Mesenteric fat pad (tissue), 1 donor: ENCODE measurements around the gene OR8G1. TPM values are rescaled to one million over a fixed set of nuclear protein-coding genes. Genes with fewer than 3 reads are reported as not detected.
"Not testable (repeated sequence)": the region's sequence is repeated elsewhere in the genome, so short reads cannot be mapped to it uniquely, and the experiment has no call there.

Experiments used
- DNase-seq: peaks from one replicate; pipeline ENCODE4 v3.0.0-alpha.2; 2020; ENCODE audit warnings: low spot score
- total RNA-seq: library from RNA; stranded (reverse); fragmentation: NEBNext Ultra II Directional; extraction: Animal tissue kit (Norgen Biotek cat#: 25700); gene quantifications from one replicate; pipeline ENCODE4 v1.2.1, GENCODE V29; 2021
- donor health status: DM: yes; HTN: yes; CAD: no.

Gene OR8G1
- total RNA-seq, 1 donor from 2014 or later = not detected

GRCh38 chr11:124233376-124233775 lies 7.5 kb upstream of the OR8G1 start:
- DNase-seq = no peak

GRCh38 chr11:124238512-124238911 lies 2.4 kb upstream of the OR8G1 start:
- no peak for DNase-seq

DNA sequence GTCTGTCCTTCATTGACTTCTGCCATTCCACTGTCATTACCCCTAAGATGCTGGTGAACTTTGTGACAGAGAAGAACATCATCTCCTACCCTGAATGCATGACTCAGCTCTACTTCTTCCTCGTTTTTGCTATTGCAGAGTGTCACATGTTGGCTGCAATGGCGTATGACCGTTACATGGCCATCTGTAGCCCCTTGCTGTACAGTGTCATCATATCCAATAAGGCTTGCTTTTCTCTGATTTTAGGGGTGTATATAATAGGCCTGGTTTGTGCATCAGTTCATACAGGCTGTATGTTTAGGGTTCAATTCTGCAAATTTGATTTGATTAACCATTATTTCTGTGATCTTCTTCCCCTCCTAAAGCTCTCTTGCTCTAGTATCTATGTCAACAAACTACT lies 9.0 kb downstream of the OR8G1 start:
- DNase-seq = not testable (repeated sequence)

DNA sequence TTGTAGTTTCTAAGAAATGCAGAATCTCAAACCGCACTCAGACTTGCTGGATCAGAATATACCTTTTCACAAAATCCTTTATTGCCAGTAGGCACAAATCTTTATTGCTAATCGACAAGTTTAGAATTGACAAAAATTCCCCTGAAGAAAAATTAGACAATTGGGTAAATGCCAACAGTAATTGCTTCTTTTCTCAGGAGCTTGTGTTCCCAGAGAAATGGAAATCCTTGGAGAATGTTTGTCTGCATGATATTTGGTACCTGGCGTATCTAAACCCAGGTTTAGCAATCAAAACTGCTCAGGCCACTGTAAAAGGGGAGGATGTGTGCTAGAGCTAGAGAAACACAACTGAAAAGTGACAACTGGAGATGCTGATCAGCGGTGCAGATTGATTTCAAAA lies 15.2 kb downstream of the OR8G1 start, which contains the start of gene OR8G5:
Gene OR8G5 (plus strand): TSS at position 301 of the 400 bp plus-strand sequence. CDS start 8,556 bp downstream, outside the sequence.
- no peak for DNase-seq

- DNase-seq = not testable (repeated sequence)
These were observed 24.1 kb downstream of the OR8G1 start for GRCh38 chr11:124265041-124265440.

GRCh38 chr11:124270886-124271285 lies 30.0 kb downstream of the OR8G1 start:
- not testable (repeated sequence) for DNase-seq

GRCh38 chr11:124274000-124274399 lies 33.1 kb downstream of the OR8G1 start:
- DNase-seq = no peak

- DNase-seq = no peak
These were observed 35.2 kb downstream of the OR8G1 start for GRCh38 chr11:124276081-124276480.

GRCh38 chr11:124277207-124277606 lies 36.3 kb downstream of the OR8G1 start:
- no peak for DNase-seq

GRCh38 chr11:124277804-124278203 lies 36.9 kb downstream of the OR8G1 start:
- no peak for DNase-seq

- DNase-seq = no peak
These were observed 37.4 kb downstream of the OR8G1 start for GRCh38 chr11:124278261-124278660.

DNA sequence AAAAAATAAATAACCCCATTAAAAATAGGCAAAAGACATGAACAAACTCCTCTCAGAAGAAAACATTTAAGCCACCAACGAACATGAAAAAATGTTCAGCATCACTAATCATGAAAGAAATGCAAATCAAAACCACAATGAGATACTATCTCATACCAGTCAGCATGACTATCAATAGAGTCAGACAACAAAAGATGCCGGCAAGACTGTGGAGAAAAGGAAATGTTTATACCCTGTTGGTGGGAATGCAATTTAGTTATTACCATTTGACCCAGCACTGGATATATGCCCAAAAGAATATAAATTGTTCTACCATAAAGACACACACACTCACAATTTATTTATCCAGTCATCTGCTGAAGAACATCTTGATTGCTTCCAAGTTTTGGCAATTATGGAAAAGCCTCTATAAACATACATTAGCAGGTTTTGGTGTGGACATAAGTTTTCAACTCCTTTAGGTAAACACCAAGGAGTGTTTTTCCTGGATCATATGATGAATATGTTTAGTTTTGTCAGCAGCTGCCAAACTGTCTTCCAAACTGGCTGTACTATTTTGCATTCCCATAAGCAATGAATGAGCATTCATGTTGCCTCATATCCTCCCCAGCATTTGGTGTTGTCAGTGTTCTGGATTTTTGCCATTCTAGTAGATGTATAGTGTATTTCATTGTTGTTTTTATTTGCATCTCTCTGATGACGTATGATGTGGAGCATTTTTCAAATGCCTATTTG lies 44.9 kb downstream of the OR8G1 start:
- DNase-seq = no peak

GRCh38 chr11:124294687-124295086 lies 53.8 kb downstream of the OR8G1 start:
- no peak for DNase-seq

DNA sequence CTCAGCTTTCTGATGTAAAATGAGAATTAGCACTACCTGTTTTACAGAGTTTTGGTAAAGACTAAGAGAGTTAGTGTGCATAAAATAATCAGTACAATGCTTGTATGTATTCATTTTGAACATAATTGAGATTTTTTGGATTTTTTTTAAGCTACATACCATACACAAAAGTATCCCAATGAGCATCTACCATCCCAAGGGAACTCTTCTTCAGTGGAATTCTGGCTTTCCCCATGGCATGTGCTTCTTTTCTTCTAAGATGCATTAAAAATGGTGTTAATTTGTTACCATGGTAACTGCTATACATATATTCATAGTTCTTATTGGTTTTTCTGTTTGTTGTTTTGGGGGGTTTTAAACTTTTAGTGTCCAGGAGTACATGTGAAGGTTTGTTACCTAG lies 55.1 kb downstream of the OR8G1 start:
- DNase-seq = no peak

- no peak for DNase-seq
These were observed 57.0 kb downstream of the OR8G1 start for GRCh38 chr11:124297921-124298320.

GRCh38 chr11:124301548-124301947 lies 60.7 kb downstream of the OR8G1 start:
- DNase-seq = no peak

DNA sequence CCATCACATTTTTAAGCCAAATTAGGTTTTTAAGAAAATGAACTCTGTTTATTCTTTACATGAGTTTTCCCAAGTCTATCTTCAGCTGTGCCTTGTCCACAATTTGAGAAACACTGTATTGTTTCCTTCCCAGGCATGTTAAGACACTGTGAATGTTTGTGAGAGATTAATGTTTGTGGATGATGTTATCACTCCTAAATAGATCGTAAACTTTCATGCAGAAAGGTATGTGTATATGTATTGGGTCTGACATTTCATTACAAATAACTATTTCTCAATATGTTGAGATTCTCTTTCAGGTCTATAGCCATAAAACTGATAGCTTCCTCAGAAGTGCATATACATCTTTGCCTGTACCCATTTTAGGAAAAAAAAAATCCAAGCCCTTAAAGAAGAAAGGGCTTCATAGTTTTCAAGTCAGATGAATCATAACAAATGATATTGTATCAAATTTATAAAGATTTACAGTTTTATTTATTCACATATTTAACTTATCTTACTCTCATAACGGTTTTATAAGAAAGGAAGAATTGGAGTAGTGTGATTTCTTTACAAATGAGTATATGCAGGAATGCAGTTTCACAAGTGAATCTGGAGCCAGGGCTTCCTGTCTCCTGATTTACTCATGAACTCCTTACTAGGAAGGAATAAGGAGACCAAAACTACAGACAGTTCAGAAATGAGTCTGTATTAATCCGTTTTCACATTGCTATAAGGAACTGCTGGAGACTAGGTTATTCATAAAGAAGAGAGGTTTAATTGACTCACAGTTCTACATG lies 61.6 kb downstream of the OR8G1 start:
- no peak for DNase-seq

Other genes starting within 250 kb of the OR8G1 start
- gene OR10G6, start 245.9 kb upstream of the OR8G1 start, total RNA-seq = not detected
- not detected for gene OR10G4, start 228.1 kb upstream of the OR8G1 start, total RNA-seq
- gene OR10G9, start 218.1 kb upstream of the OR8G1 start, total RNA-seq = not detected
- not detected for gene OR10G8, start 214.3 kb upstream of the OR8G1 start, total RNA-seq
- not detected for gene OR10G7, start 199.8 kb upstream of the OR8G1 start, total RNA-seq
- 14.6 TPM for gene VWA5A, start 125.6 kb upstream of the OR8G1 start, total RNA-seq
- not detected for gene OR10D3, start 57.8 kb upstream of the OR8G1 start, total RNA-seq
- gene OR8G5, start 15.3 kb downstream of the OR8G1 start, total RNA-seq = not detected
- gene OR8D1, start 72.9 kb downstream of the OR8G1 start, total RNA-seq = not detected
- not detected for gene OR8D2, start 79.1 kb downstream of the OR8G1 start, total RNA-seq
- not detected for gene OR8B2, start 143.4 kb downstream of the OR8G1 start, total RNA-seq
- not detected for gene OR8B3, start 157.9 kb downstream of the OR8G1 start, total RNA-seq
- not detected for gene OR8B4, start 183.8 kb downstream of the OR8G1 start, total RNA-seq
- not detected for gene OR8B8, start 204.6 kb downstream of the OR8G1 start, total RNA-seq